ENCODE results near the gene VAC14.

Gene VAC14

DNA sequence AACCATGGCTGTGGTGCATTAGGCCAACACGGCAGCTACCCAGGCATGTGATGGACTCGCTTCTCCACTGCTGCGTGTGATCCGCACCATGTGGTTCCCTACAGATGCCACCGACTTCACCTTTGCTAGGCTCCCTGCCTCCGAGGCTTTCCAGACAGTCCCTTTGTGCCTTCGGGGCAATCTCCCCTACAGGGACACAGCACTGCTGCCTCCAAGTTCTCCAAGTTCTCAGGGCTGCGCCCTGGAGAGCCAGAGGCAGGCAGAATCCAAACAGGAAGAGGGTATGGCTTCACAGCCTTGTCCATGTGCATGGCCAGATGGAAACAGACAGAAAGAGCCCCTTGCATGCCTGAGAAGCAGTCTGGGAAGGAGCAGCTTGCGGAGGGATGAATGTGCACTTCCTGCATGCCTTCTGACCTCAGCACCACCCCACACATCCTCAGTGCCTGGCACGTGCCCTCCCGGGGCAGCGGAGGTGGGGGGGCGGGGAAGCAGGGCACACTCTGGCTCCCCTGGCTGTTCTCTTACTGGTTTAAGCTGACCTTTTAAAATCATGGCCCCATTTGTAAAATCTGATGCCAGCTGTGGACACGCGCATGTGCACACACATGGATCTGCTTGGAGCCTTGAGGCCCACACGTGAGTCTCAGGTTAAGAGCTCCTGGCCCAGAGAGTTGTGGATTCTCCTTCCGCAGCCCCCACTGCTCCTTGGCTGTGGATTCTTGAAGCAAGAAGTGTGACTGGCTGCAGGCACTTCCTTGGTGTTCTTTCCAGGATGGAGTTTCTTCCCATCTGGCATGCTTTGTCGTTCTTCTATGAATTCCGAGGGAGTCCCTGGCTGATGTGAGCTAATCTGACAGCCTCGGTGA lies 59.8 kb downstream of the VAC14 start:
- DNase-seq = peak; percentile 75

- DNase-seq = no peak
Observed at GRCh38 chr16:70740174-70740913, 60.6 kb downstream of the VAC14 start.

- DNase-seq = no peak
Observed at GRCh38 chr16:70739389-70739788, 61.6 kb downstream of the VAC14 start.

DNA sequence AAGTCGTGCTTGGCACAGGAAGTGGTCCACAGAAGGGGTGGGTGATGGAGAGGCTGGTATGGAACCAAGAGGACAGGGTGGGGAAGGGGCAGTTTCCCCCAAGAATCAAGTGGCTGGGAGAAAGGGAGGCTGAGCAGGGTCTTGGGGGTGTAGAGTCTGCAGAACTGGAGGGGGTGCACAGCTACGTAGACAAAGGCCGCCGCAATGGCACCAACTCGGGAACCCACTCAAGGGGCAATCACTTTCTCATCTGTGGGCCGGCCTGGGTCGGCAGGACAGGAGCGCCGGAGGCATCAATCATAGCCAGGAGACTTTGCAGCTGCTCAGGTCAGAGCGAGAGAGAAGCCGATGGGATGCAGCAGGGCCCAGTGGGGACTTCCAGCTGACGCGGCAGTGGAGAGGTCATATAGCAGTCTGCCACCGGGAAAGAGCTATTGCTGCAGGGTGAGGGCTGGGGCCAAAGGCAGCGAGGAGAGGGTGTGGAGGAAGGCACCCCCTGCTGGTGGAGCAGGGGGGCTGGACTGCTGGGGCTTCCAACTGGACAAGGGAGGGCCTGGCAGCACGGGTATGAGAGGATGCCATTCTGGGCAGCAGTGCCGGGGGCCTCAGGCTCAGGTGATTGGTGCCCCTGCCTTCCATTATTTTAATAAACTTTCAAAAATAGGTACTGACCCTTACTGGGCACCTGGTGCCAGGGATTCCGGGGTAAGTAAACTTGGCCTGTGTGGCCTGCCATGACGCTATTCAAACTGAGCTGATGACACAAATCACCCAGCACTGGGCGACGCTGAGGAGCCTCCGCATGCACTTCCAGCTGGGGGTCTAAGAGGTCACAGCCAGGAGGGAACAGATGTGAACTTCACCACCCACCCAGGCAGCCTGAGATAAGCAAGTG lies 62.6 kb downstream of the VAC14 start:
- peak; percentile 69 for DNase-seq

GRCh38 chr16:70737377-70738082 lies 63.4 kb downstream of the VAC14 start:
- DNase-seq = peak; percentile 76

- no peak for DNase-seq
Observed at GRCh38 chr16:70736465-70737376, 64.2 kb downstream of the VAC14 start.

GRCh38 chr16:70735141-70735979 lies 65.6 kb downstream of the VAC14 start:
- no peak for DNase-seq

DNA sequence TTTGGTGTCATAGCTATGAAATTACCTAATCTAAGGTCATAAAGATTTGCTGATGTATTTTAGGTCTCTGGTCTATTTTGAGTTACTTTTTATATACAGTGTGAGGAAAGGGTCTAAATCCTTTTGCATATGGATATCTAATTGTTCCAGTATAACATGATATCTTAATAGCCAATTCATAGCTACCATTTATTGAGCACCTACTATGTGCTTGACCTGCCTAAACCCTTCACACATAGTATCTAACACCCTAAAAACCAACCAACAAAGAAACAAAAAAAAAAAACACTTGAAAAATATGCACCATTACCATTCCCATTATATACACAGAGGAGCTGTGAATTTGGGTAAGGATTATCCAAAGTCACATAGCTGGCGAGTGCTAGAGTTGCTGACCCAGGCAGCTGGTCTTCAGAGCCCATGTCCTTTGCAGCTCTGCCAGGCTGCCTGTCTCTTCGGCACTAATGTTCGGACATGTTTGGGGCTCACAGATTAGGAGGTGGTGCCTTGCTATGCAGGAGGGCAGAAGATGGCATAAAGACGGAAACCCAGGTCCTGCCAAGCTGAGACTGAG lies 66.3 kb downstream of the VAC14 start:
- DNase-seq = no peak

DNA sequence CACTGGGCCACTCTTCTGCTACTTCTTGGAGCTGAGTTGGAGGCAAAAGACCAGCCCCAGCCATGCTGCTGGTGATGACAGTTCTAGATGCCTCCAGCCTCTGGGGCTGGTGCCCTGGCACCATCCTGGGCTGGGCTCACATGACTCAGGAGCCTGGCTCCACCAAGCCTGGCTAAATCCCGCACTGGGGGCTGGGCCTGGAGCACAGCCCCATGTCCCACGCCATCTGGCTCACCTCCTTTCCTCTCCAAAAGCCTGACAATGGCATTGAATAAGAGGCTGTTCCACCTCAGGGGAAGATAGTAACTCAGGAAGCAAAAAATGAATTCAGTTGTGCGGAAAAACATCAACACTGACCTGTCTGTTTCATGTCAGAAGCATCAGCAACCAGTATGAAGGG lies 70.0 kb downstream of the VAC14 start:
- no peak for DNase-seq

DNA sequence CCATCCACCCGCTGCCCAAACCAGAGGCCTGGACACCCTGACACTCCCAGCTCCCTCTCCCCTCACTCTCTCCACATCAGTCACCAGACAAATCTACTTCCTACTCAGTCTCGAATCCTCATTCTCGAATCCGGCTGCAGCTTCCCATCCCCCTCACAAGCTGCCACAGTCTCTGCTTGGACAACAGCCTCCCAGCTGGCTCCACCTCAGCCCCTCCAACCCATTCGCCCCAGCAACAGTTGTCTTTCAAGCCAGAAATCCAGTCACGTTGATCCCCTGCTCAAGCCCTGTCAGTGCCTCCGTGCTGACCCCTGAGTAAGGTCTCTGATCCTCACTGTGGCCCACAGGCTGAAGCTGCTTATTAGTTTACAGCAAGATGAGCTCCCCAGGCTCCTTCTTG lies 70.9 kb downstream of the VAC14 start:
- DNase-seq = no peak

GRCh38 chr16:70729292-70729691 lies 71.7 kb downstream of the VAC14 start:
- no peak for DNase-seq

- no peak for DNase-seq
Observed at GRCh38 chr16:70728150-70728549, 72.8 kb downstream of the VAC14 start.

DNA sequence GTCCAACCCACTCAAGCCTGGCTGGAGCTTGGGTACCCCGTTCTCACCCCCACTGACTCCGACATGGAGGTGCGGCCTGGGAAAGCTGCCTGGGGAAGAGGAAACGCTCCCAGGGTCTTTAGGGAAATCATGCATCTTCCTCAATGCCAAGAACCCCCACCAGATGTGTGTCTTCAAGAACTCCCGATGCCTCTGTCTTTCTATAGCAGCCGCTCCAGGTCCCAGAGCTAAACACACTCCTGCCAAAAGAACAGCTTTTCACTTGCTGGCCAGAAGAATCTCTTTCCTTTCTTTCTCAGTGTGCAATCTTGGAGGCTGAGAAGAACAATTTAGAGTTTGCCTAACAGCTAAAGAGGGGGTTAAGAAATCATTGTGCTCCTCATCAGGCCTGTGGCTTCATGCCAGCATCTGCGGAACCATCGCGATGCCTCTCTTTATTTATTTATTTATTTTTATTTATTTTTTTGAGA lies 74.0 kb downstream of the VAC14 start:
- no peak for DNase-seq

DNA sequence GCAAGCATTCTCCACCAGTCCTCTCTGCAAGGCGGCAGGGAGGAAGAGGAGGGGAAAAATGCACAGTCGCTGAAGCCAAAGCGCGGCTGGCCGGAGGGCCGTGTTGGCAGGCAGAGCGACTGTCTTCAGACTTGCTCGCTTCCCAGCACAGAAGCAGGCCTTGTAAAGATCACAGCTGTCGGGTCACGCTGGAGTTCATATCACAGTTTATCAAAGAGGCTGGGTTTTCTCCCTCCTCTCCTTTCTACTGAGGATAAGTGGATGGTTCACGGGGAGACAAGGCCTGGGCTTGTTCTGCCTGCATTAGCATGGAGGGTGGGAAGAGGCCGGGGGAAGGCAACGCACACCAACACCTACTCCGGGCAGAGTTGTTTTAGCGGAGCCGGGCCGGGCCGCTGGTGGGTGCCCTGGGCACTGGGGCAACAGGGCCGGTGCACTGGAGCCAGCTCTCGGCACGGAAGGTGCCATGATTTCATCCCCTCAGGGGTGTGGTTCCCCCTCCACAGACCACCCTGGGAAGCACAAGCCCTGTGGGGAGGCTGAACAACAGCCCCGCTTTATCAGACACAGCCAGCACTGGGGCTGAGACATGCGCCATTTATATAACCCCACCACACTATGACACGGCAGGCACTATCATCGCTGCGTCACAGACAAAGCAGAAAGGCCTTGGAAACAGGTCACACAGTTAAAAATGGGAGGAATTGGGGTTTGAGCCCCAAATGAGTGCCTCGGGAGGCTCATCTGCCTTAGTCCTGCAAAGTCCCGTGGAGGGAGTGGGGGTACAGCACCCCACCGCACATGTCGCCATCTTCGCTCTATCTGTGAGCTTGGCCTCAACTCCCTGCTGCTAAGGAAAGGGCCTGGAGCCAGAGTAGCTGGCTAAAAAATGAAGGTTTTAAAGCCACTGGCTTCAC lies 74.8 kb downstream of the VAC14 start:
- DNase-seq = no peak

GRCh38 chr16:70725024-70725911 lies 75.7 kb downstream of the VAC14 start:
- no peak for DNase-seq

DNA sequence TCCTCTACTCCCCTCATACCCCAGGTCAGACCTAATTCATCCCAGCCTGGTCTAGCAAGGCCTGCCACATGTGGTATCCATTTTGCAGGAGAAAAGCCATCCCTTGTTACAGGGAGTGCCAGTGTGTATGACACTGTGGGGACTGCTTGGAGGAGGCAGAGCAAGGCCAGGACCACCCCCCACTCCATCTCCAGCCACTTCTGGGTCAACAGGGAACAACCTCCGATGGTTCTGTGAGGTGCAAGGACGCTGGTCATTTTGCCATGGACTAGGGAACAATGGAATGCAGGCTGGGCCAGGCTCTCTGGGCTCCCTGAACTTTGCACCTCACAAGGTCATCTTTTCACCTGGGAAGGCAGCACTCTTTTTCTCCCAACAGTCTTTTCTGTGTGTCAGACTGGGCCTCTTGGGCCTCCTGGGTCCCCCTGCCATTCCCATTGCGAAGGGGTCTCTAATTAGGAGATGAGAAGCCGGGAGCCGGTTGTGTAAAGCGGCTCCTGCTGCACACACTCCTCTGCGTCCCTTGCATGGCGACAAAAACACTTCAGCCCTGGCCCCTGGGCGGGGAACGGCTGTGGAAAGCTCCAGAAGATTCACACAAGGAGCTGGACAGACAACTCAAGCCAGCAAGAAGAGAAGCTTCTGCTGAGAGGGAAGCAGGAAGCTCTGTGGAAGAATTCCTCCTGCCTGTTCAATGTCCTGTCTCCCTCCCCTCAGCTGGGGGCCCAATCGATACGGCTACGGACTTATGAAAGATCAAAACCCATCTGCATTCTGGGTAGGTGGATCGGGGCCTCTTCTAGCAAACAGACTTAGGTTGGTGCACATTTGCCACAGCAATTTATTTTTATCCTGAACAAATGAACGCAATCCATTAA lies 76.6 kb downstream of the VAC14 start:
- DNase-seq = no peak

- no peak for DNase-seq
Observed at GRCh38 chr16:70723740-70724145, 77.2 kb downstream of the VAC14 start.

Measured in HCEC 1CT (cell line).